ENCODE results near the gene ANKLE1. TPM values are rescaled to one million over a fixed set of nuclear protein-coding genes. Genes with fewer than 3 reads are reported as not detected.

The ANKLE1 gene
- total RNA-seq, 1 experiment from 2014 or later, result 0.08 TPM

Other genes starting within 250 kb of the ANKLE1 start
- gene HAUS8, start 206.4 kb upstream of the ANKLE1 start, total RNA-seq (2014; rRNA removed; shearing (Covaris generic)), result 9.1 and 11.7 TPM in 2 replicates
- gene MYO9B, start 206.1 kb upstream of the ANKLE1 start, total RNA-seq (2014; rRNA removed; shearing (Covaris generic)), result 63.4 and 67.9 TPM in 2 replicates
- 27.6 and 29.1 TPM in 2 replicates for gene USE1, start 66.5 kb upstream of the ANKLE1 start, total RNA-seq (2014; rRNA removed; shearing (Covaris generic))
- 2.6 and 8.7 TPM in 2 replicates for gene OCEL1, start 55.7 kb upstream of the ANKLE1 start, total RNA-seq (2014; rRNA removed; shearing (Covaris generic))
- 265 and 297 TPM in 2 replicates for gene NR2F6, start 36.0 kb upstream of the ANKLE1 start, total RNA-seq (2014; rRNA removed; shearing (Covaris generic))
- gene USHBP1, start 17.2 kb upstream of the ANKLE1 start, total RNA-seq (2014; rRNA removed; shearing (Covaris generic)), result 0.08 TPM in 1 of 2 replicates, not detected in the other
- gene BABAM1, start 14.5 kb upstream of the ANKLE1 start, total RNA-seq (2014; rRNA removed; shearing (Covaris generic)), result 79.8 and 98.6 TPM in 2 replicates
- gene ABHD8, start 21.5 kb downstream of the ANKLE1 start, total RNA-seq (2014; rRNA removed; shearing (Covaris generic)), result 3.4 and 5.3 TPM in 2 replicates
- gene MRPL34, start 24.0 kb downstream of the ANKLE1 start, total RNA-seq (2014; rRNA removed; shearing (Covaris generic)), result 94.6 and 106 TPM in 2 replicates
- 24.6 and 32.4 TPM in 2 replicates for gene DDA1, start 27.7 kb downstream of the ANKLE1 start, total RNA-seq (2014; rRNA removed; shearing (Covaris generic))
- 2.2 and 2.4 TPM in 2 replicates for gene ANO8, start 53.0 kb downstream of the ANKLE1 start, total RNA-seq (2014; rRNA removed; shearing (Covaris generic))
- gene GTPBP3, start 55.7 kb downstream of the ANKLE1 start, total RNA-seq (2014; rRNA removed; shearing (Covaris generic)), result 40.0 and 64.4 TPM in 2 replicates
- gene PLVAP, start 95.4 kb downstream of the ANKLE1 start, total RNA-seq (2014; rRNA removed; shearing (Covaris generic)), result not detected in 2 replicates
- 0.81 and 1.6 TPM in 2 replicates for gene CCDC194, start 112.3 kb downstream of the ANKLE1 start, total RNA-seq (2014; rRNA removed; shearing (Covaris generic))
- 134 and 172 TPM in 2 replicates for gene BST2, start 123.7 kb downstream of the ANKLE1 start, total RNA-seq (2014; rRNA removed; shearing (Covaris generic))
- 59.0 and 77.0 TPM in 2 replicates for gene MVB12A, start 138.1 kb downstream of the ANKLE1 start, total RNA-seq (2014; rRNA removed; shearing (Covaris generic))
- not detected in 2 replicates for gene TMEM221, start 166.8 kb downstream of the ANKLE1 start, total RNA-seq (2014; rRNA removed; shearing (Covaris generic))
- gene NXNL1, start 179.0 kb downstream of the ANKLE1 start, total RNA-seq (2014; rRNA removed; shearing (Covaris generic)), result not detected in 2 replicates
- 2.6 and 3.1 TPM in 2 replicates for gene SLC27A1, start 188.6 kb downstream of the ANKLE1 start, total RNA-seq (2014; rRNA removed; shearing (Covaris generic))
- 75.7 and 90.9 TPM in 2 replicates for gene PGLS, start 229.7 kb downstream of the ANKLE1 start, total RNA-seq (2014; rRNA removed; shearing (Covaris generic))